Tibial nerve (tissue), 4 donors: ENCODE measurements around the gene BID.

ENCODE experiments used
- CTCF ChIP-seq, 5 experiments: fragments of 200-600 bp in 3 of 5; fragments of 450-650 bp in 2 of 5; sonication (generic) in 3 of 5; IDR thresholded peaks; one replicate each; pipeline ENCODE4 v1.5.1; 2016 to 2019; ENCODE audit warnings: antibody characterized with exemption in 5 of 5, mild to moderate bottlenecking in 3 of 5, moderate library complexity in 2 of 5
- EP300 ChIP-seq, 2 donors: sonication (generic); formaldehyde crosslinking; IDR thresholded peaks; one replicate each; pipeline ENCODE4 v1.6.1; 2017; ENCODE audit warnings: antibody characterized with exemption in 2 of 2, mild to moderate bottlenecking in 1 of 2
- POLR2A ChIP-seq, 2 donors: fragments of 450-650 bp; IDR thresholded peaks; one replicate each; pipeline ENCODE4 v1.6.1; 2017; ENCODE audit warnings: antibody characterized with exemption in 2 of 2, mild to moderate bottlenecking in 2 of 2, moderate library complexity in 2 of 2

- TF ChIP-seq POLR2A (IDR thresholded peaks at IDR 0.05) (no peak), CTCF (IDR thresholded peaks at IDR 0.05) (no peak), EP300 (IDR thresholded peaks at IDR 0.05) (no peak)
These were observed 1.7 kb upstream of the BID start for GRCh38 chr22:17775781-17776465.
